Peyer's patch (tissue), 4 donors: Measurements from ENCODE around the gene ARFGEF2. TPM values are rescaled to one million over a fixed set of nuclear protein-coding genes. Genes with fewer than 3 reads are reported as not detected.
"Not testable (repeated sequence)": the region's sequence is repeated elsewhere in the genome, so short reads cannot be mapped to it uniquely, and the experiment has no call there.

Experiments used
- DNase-seq, 3 donors: peaks; one replicate each; pipeline ENCODE4 v3.0.0-alpha.2; 2017 to 2019
- H3K27ac ChIP-seq, 4 donors: fragments of 200-600 bp; sonication (generic); one replicate each; pipeline ENCODE4 v1.5.1; 2016 to 2019
- H3K27me3 ChIP-seq, 2 donors: fragments of 200-600 bp; sonication (generic); one replicate each; pipeline ENCODE4 v1.5.1; 2019
- H3K36me3 ChIP-seq, 3 donors: fragments of 200-600 bp; sonication (generic); one replicate each; pipeline ENCODE4 v1.5.1; 2016 to 2019
- H3K4me1 ChIP-seq, 4 donors: fragments of 200-600 bp; sonication (generic); one replicate each; pipeline ENCODE4 v1.5.1; 2016 to 2019
- H3K4me3 ChIP-seq, 4 donors: fragments of 200-600 bp; sonication (generic); 1 replicate in 3 of 4; 2 replicates in 1 of 4; pipeline ENCODE4 v1.5.1; 2016 to 2019; ENCODE audit warnings: mild to moderate bottlenecking in 1 of 4
- H3K9me3 ChIP-seq, 4 donors: fragments of 200-600 bp; sonication (generic); one replicate each; pipeline ENCODE4 v1.5.1; 2016 to 2019; ENCODE audit warnings: mild to moderate bottlenecking in 1 of 4
- POLR2A ChIP-seq, 2 donors: fragments of 450-650 bp; IDR thresholded peaks; one replicate each; pipeline ENCODE4 v1.5.1; 2017; ENCODE audit warnings: antibody characterized with exemption in 2 of 2, mild to moderate bottlenecking in 2 of 2, moderate library complexity in 2 of 2
- total RNA-seq, 4 donors: library from RNA; depleted of rRNA; stranded (reverse); fragments of >200 nt; gene quantifications; one replicate each; pipeline ENCODE4 v1.1.0, GENCODE V29; 2016
- TF ChIP-seq, protein P1 (sequence below), 6 experiments: fragments of 450-650 bp in 4 of 6; fragments of 200-600 bp in 2 of 6; sonication (generic) in 1 of 6; IDR thresholded peaks; one replicate each; pipeline ENCODE4 v1.5.1; 2017 to 2019; ENCODE audit warnings: antibody characterized with exemption in 6 of 6, mild to moderate bottlenecking in 3 of 6, moderate library complexity in 1 of 6

Gene ARFGEF2
- total RNA-seq, 4 donors from 2014 or later = 38.0 to 170 (median 43.4) TPM

DNA sequence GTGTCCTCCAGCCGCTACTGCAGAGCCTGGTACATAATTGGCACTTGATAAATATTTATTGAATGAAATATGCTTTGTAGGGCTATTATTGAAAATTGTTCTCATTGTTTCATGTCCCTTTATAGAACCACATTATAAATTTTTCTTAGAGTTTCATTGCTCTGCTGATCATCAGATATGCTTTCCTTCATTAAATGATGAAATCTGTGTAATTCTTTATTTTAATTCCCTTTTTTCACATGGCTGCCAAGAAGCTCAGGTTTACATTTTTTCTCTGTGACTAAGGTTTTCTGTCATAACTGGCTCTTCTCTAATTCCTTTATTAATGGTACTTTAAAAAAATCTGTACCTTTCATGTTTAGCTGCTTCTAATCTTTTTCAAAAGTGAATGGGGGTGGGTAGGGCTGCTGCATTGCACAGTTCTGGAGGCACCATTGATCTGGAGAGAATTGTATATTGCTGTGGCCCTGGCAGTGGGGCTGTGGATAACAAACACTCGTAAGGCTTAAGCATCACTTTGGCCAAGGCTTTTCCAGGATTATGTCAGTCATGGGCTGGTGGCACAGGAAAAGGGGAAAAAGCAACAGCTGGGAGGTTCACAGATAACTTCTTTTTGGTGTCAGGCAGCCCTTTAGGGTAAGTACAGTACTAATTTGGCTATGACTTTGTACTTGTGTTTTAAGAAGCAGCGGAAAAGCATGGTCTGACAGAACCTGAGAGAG, 43.8 kb downstream of the ARFGEF2 start:
- H3K36me3 ChIP-seq = peaks cover 0 to 42% (median 0%) of the 10 kb centered on the region in 3 donors
- DNase-seq = no peak

DNA sequence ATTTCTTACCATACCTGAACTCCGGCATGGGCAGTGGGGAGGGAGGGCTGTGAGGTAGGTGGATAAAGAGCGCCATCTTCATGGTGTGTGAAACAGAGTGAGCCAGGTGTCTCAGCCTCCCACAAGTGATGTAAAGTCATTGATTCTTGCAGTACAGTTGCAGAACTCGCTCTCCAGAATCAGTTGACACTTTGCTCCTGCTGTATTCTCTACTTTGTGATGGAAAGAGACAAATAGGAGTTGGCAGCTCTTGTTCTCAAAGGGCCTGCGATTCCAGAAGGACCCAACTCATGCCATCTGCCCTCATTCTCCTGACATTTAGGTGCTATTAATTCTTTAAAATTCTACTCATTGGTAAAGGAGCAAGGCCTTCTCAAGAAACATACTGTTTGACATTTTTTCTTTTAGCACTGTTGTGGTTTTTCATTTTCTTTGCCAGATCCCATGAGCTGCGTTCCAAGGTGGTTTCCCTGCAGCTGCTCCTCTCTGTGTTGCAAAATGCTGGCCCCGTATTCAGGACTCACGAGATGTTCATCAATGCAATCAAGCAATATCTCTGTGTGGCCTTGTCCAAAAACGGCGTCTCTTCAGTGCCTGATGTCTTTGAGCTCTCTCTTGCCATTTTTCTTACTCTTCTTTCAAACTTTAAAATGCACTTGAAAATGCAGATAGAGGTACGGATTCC, 49.3 kb downstream of the ARFGEF2 start:
- DNase-seq = no peak
- Histone ChIP-seq H3K36me3 (peaks cover 0 to 86% (median 0%) of the 10 kb centered on the region in 3 donors), H3K4me1 (no peaks in the 10 kb centered on the region), H3K27me3 (no peaks in the 10 kb centered on the region), H3K4me3 (no peak overlapping the region), H3K9me3 (no peaks in the 10 kb centered on the region), H3K27ac (no peak overlapping the region)
- TF ChIP-seq, protein P1, sequence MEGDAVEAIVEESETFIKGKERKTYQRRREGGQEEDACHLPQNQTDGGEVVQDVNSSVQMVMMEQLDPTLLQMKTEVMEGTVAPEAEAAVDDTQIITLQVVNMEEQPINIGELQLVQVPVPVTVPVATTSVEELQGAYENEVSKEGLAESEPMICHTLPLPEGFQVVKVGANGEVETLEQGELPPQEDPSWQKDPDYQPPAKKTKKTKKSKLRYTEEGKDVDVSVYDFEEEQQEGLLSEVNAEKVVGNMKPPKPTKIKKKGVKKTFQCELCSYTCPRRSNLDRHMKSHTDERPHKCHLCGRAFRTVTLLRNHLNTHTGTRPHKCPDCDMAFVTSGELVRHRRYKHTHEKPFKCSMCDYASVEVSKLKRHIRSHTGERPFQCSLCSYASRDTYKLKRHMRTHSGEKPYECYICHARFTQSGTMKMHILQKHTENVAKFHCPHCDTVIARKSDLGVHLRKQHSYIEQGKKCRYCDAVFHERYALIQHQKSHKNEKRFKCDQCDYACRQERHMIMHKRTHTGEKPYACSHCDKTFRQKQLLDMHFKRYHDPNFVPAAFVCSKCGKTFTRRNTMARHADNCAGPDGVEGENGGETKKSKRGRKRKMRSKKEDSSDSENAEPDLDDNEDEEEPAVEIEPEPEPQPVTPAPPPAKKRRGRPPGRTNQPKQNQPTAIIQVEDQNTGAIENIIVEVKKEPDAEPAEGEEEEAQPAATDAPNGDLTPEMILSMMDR (IDR thresholded peaks at IDR 0.05) = no peak
- no peak for TF ChIP-seq POLR2A (IDR thresholded peaks at IDR 0.05)

More for the DNA sequence above, 43.8 kb downstream of the ARFGEF2 start:
- Histone ChIP-seq H3K4me3 (no peak overlapping the region), H3K9me3 (no peaks in the 10 kb centered on the region), H3K4me1 (no peaks in the 10 kb centered on the region), H3K27me3 (no peaks in the 10 kb centered on the region), H3K27ac (no peak overlapping the region)
- TF ChIP-seq POLR2A (IDR thresholded peaks at IDR 0.05) = no peak
- TF ChIP-seq, protein P1 (IDR thresholded peaks at IDR 0.05) = no peak

DNA sequence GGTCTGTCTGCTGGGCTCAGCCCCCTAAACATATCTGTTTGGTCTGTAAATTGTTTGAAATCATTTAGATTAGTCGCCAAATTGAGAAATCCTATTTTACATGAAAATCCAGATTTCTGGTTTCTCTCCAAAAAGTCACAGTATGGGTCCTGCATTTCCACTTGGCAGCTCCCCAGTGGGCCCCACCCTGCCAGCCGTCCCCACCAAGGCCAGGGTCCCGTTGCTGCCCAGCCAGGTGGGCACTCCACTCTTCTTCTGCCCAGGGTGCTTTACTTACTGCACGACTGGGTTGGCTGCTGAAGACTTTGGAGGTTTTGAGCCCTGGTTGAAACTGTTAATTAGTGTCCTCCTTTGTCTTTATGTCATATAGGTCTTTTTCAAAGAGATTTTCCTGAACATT, 50.4 kb downstream of the ARFGEF2 start:
- DNase-seq = no peak
- no peak overlapping the region for H3K4me3 ChIP-seq
- no peaks in the 10 kb centered on the region for H3K9me3 ChIP-seq
- H3K4me1 ChIP-seq = no peaks in the 10 kb centered on the region
- no peak for TF ChIP-seq POLR2A (IDR thresholded peaks at IDR 0.05)
- TF ChIP-seq, protein P1 (IDR thresholded peaks at IDR 0.05) = no peak
- peaks cover 0 to 93% (median 0%) of the 10 kb centered on the region in 3 donors for H3K36me3 ChIP-seq
- no peaks in the 10 kb centered on the region for H3K27me3 ChIP-seq
- H3K27ac ChIP-seq = no peak overlapping the region

DNA sequence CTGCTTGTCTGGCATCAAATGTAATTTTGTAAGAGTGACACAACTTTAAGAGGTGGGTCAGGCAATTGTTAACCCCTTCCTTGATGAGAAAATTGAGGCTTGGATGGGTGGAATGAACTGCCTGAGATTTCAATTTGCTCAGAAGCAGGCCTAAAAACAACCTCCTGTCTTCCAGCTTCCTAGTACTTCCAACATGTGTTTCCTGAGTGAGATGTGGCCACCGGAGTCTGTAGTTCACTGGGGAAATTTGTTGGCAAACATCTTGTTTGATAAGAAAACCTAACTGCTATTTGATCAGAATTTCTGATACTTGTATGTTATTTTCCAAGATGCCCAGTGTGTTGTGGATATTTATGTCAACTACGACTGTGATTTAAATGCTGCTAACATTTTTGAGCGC, 51.3 kb downstream of the ARFGEF2 start:
- no peak overlapping the region for H3K27ac ChIP-seq
- H3K4me1 ChIP-seq = no peaks in the 10 kb centered on the region
- H3K36me3 ChIP-seq = peaks cover 0 to 93% (median 0%) of the 10 kb centered on the region in 3 donors
- H3K27me3 ChIP-seq = no peaks in the 10 kb centered on the region
- no peak overlapping the region for H3K4me3 ChIP-seq
- no peak for DNase-seq
- no peaks in the 10 kb centered on the region for H3K9me3 ChIP-seq
- TF ChIP-seq POLR2A (IDR thresholded peaks at IDR 0.05) = no peak
- TF ChIP-seq, protein P1 (IDR thresholded peaks at IDR 0.05) = no peak

DNA sequence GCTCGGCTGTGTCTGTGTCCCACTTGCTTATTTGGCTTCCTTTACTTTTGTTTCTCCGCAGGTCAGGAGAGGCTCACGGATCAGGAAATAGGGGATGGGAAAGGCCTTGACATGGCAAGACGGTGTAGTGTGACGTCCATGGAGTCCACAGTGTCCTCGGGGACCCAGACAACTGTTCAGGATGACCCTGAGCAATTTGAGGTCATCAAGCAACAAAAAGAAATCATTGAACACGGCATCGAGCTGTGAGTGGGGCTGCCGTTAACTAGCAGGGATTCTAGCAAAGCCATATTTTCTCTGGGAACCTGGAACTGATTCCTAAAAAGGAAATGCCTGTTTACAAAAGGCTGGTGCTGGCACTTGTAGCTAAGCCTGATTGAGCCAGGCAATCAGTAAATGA, 54.4 kb downstream of the ARFGEF2 start:
- H3K4me3 ChIP-seq = no peak overlapping the region
- no peak for DNase-seq
- TF ChIP-seq, protein P1 (IDR thresholded peaks at IDR 0.05) = no peak
- no peak for TF ChIP-seq POLR2A (IDR thresholded peaks at IDR 0.05)
- no peaks in the 10 kb centered on the region for H3K9me3 ChIP-seq
- no peaks in the 10 kb centered on the region for H3K4me1 ChIP-seq
- H3K27ac ChIP-seq = no peak overlapping the region
- peaks cover 0 to 70% (median 0%) of the 10 kb centered on the region in 3 donors for H3K36me3 ChIP-seq
- H3K27me3 ChIP-seq = no peaks in the 10 kb centered on the region

DNA sequence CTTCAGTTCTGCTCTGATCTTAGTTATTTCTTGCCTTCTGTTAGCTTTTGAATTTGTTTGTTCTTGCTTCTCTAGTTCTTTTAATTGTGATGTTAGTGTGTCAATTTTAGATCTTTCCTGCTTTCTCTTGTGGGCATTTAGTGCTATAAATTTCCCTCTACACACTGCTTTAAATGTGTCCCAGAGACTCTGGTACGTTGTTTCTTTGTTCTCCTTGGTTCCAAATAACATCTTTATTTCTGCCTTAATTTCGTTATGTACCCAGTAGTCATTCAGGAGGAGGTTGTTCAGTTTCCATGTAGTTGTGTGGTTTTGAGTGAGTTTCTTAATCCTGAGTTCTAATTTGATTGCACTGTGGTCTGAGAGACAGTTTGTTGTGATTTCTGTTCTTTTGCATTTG, 58.5 kb downstream of the ARFGEF2 start:
- not testable (repeated sequence) for H3K27me3 ChIP-seq, H3K27ac ChIP-seq, H3K9me3 ChIP-seq, H3K4me1 ChIP-seq, H3K4me3 ChIP-seq, DNase-seq
- H3K36me3 ChIP-seq = peaks cover 0 to 63% (median 0%) of the 10 kb centered on the region in 3 donors
